Body of pancreas (tissue), 4 donors: ENCODE results near the gene MYRFL.

Experiments
- CTCF ChIP-seq, 7 experiments: fragments of 450-650 bp in 4 of 7; fragments of 200-600 bp in 3 of 7; sonication (generic) in 3 of 7; IDR thresholded peaks; one replicate each; pipeline ENCODE4 v1.5.1; 2016 to 2019; ENCODE audit warnings: antibody characterized with exemption in 7 of 7
- POLR2A ChIP-seq, 3 donors: fragments of 450-650 bp; IDR thresholded peaks; one replicate each; pipeline ENCODE4 v1.6.1; 2016; ENCODE audit warnings: antibody characterized with exemption in 3 of 3, mild to moderate bottlenecking in 2 of 3

GRCh38 chr12:69840727-69841126 is 15.7 kb downstream of the MYRFL start:
- TF ChIP-seq CTCF (IDR thresholded peaks at IDR 0.05) = no peak
- no peak for TF ChIP-seq POLR2A (IDR thresholded peaks at IDR 0.05)
